ENCODE measurements around the gene TULP1.

Gene TULP1

DNA sequence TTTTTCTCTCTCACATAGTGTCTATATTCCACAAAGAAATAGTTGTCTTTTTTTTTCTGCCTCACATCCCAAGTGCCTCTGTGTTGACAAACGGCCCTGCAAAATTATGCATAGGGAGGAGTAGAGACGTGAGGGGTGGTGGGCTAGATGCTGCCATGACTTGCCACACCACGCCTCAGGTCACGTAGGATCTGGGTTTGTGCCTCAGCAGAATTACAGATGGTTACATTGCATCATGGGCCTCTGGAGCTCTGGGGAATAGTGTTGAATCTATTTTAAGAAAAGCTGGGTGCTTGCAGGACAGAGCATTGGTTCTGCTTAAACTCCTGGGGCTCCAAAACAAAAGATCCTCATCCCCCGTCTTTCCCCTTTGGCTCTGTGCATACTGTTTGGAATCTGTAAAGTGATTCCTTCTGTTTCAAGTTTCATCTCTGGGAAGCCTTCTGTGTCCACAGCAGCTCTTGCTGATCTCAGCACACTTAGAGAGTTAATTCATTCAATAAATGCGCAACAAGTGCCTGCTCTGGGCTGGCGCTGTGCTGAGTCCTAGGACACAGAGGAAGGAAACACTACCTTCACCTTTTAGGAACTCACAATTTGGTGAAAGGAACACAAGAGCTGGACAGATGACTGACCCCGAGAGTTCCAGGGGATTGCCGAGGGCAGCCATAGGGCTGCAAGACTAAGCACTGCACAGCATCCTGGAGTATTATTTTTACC lies 58.1 kb downstream of the TULP1 start:
- DNase-seq = no peak

- DNase-seq = no peak
Observed at GRCh38 chr6:35453236-35453635, 59.5 kb downstream of the TULP1 start.

DNA sequence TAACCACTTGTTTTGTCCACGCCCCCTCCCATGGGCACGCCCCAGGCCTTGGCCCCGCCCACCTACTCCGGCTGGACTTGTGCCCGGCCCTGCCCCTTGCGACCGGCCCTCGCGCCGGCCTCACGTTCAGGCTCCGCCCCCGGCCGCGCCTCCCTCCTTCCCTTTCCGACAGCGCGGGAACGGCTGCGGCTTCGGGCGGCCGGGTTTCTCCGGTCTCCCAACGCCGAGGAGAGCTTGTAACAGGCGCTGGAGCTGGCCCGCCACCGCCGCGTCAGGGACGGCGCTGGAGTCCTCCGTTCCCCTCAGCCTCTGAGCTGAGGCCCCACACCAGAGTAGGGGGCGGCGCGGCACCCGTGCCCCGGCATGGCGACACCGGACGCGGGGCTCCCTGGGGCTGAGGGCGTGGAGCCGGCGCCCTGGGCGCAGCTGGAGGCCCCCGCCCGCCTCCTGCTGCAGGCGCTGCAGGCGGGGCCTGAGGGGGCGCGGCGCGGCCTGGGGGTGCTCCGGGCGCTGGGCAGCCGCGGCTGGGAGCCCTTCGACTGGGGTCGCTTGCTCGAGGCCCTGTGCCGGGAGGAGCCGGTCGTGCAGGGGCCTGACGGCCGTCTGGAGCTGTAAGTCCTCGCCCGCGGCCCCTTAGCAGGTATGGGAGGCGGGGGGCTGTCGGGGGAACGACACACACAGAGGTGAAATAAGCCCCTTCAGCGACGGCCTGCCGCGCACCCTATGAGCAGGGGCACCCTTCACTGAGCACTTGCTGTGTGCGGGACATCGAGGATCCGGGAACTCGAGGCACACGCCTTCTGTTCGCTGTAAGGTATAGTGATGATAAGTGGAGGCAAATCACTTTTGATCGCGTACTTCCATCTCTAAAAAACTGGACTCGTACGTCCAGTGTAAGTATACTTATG lies 60.3 kb downstream of the TULP1 start, which contains the start of gene FANCE:
FANCE (plus strand) TSS at position 156 of the 908 bp plus-strand sequence; CDS start at position 364, 208 bp downstream.
- DNase-seq = peak; percentile 90

GRCh38 chr6:35451354-35452182 lies 61.1 kb downstream of the TULP1 start:
- no peak for DNase-seq

DNA sequence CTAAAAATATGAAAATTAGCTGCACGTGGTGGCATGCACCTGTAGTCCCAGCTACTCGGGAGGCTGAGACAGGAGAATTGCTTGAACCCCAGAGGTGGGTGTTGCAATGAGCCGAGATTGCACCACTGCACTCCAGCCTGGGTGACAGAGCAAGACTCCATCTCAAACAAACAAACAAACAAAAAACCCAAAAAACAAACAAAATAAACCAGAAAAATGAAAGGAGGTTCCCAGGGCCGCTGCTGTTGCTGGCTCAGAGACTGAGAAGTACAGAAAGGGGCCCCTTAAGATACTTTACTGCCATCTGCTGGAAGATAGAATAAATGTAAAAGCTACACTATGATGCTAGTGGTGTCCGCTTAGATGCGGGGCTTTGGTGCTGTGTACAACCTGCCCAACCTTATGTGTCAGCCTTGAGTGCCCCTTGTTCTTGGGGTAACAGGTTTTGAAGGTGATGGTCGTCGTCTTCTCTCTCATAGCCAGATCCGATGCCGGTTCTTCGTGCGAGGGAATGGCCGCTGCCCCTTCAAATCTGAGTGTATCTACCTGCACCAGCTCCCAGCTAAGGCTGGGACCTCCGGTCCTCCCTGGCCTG lies 63.3 kb downstream of the TULP1 start:
- DNase-seq = peak; percentile 69

DNA sequence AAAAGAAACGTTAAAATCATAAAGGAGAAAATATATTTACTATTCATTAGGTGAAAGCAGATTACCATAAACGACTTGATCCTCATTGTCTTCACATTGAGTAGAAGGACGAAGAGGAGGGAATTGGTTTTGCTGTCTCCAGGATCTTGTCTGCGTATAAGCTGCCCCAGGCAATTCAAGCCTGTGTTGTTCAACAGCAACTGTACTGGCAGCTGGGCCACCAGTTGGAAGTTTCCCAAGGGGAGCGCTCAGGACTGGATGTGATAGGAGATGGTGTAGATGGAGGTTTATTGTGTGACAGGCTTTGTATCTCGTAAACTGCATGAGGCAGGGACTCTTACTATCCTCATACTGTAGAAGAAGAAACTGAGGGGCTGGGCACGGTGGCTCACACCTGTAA lies 64.5 kb downstream of the TULP1 start:
- DNase-seq = no peak
